Lung (tissue), 12 donors: Measurements from ENCODE around the gene NCAM1. TPM values are rescaled to one million over a fixed set of nuclear protein-coding genes. Genes with fewer than 3 reads are reported as not detected.
A peak's percentile ranks its signal among the peaks of the same experiment; 100 is the strongest.

ENCODE experiments used
- ATAC-seq: fragments of 200-7000 bp; cut with Tn5 transposase; one replicate; pipeline ENCODE4 v1.9.1; 2020; ENCODE audit warnings: moderate number of reproducible peaks; ENCODE audit not compliant: insufficient read depth, low FRiP score
- DNase-seq, 3 donors: peaks; one replicate each; pipeline ENCODE4 v3.0.0-alpha.2; 2013 to 2017
- H3K27ac ChIP-seq, 2 donors: one replicate each; pipeline ENCODE4 v1.5.1; 2013; ENCODE audit warnings: mild to moderate bottlenecking in 2 of 2, moderate library complexity in 2 of 2, control low read depth in 1 of 2, inconsistent platforms in 1 of 2, low read depth in 1 of 2, low read length in 1 of 2
- H3K27me3 ChIP-seq, 3 donors: one replicate each; pipeline ENCODE4 v1.5.1; 2013; ENCODE audit warnings: low read length in 2 of 3; ENCODE audit not compliant: control insufficient read depth in 3 of 3, insufficient read depth in 3 of 3
- H3K36me3 ChIP-seq, 4 donors: one replicate each; pipeline ENCODE4 v1.5.1; 2013; ENCODE audit warnings: low read length in 4 of 4, mild to moderate bottlenecking in 1 of 4, moderate library complexity in 1 of 4; ENCODE audit not compliant: control insufficient read depth in 4 of 4, insufficient read depth in 4 of 4
- H3K4me1 ChIP-seq, 5 donors: one replicate each; pipeline ENCODE4 v1.5.1; 2013; ENCODE audit warnings: low read length in 5 of 5, mild to moderate bottlenecking in 2 of 5, moderate library complexity in 1 of 5; ENCODE audit not compliant: control insufficient read depth in 5 of 5, insufficient read depth in 5 of 5
- H3K4me3 ChIP-seq: one replicate; pipeline ENCODE4 v1.5.1; 2013; ENCODE audit warnings: mild to moderate bottlenecking, control low read depth, moderate library complexity
- H3K9ac ChIP-seq, 2 donors: one replicate each; pipeline ENCODE4 v1.5.1; 2013; ENCODE audit warnings: low read length in 2 of 2, control low read depth in 1 of 2; ENCODE audit not compliant: insufficient read depth in 1 of 2
- H3K9me3 ChIP-seq, 4 donors: one replicate each; pipeline ENCODE4 v1.5.1; 2013; ENCODE audit warnings: low read length in 3 of 4, mild to moderate bottlenecking in 1 of 4, moderate library complexity in 1 of 4; ENCODE audit not compliant: control insufficient read depth in 4 of 4, insufficient read depth in 3 of 4
- CTCF ChIP-seq: IDR thresholded peaks from 2 replicates; pipeline ENCODE4 v1.5.1; 2012; ENCODE audit warnings: mild to moderate bottlenecking; ENCODE audit errors: control extremely low read depth, extremely low read depth
- WGBS, 2 donors: extraction: QIAGEN DNeasy Blood & Tissue Kit; methylation state at CpG; one replicate each; pipeline ENCODE4 v1.1.7; 2013; 5-methylcytosine and 5-hydroxymethylcytosine counted together
- polyA plus RNA-seq, 2 donors: library from polyadenylated mRNA; stranded (reverse); fragments of 200-250 nt; gene quantifications; one replicate each; pipeline ENCODE4 v1.2.1, GENCODE V29; 2013
- total RNA-seq, 2 donors: library from RNA; depleted of rRNA in 1 of 2; stranded (reverse); fragments of >200 nt in 1 of 2; gene quantifications; one replicate each; pipeline ENCODE4 v1.2.1, GENCODE V29; 2014 to 2021
- donor health status: control.
- donor health status: control.
- donor health status: Bipolar disorder and iron deficiency.
- donor health status: healthy.
- donor health status: DM: yes; HTN: yes; CAD: no.

The NCAM1 gene
- total and polyA plus RNA-seq, 4 donors = 0.28 to 36.5 (median 2.4) TPM

GRCh38 chr11:113286509-113287497 is 325.6 kb downstream of the NCAM1 start:
- Histone ChIP-seq H3K27me3 (no peaks in the 10 kb centered on the region), H3K27ac (no peak overlapping the region), H3K36me3 (no peaks in the 10 kb centered on the region), H3K4me1 (peaks cover 0 to 13% (median 0%) of the 10 kb centered on the region in 5 donors), H3K9me3 (peaks cover 0 to 2% (median 0%) of the 10 kb centered on the region in 4 donors), H3K9ac (no peak overlapping the region), H3K4me3 (no peak overlapping the region)
- 80 to 83% methylated on average over 11 of the region's 11 CpGs for WGBS, 2 donors
- peak in 2 of 3 donors; percentile 21 to 41 for DNase-seq
- TF ChIP-seq CTCF = no peak
- no peak for ATAC-seq

GRCh38 chr11:113287801-113288200 is 326.6 kb downstream of the NCAM1 start:
- no peak for ATAC-seq
- TF ChIP-seq CTCF = no peak
- peak; percentile 32 to 72 (median 65) for DNase-seq

GRCh38 chr11:113288286-113288863 is 327.2 kb downstream of the NCAM1 start:
- Histone ChIP-seq H3K27ac (no peak overlapping the region), H3K27me3 (no peaks in the 10 kb centered on the region), H3K9ac (no peak overlapping the region), H3K4me3 (no peak overlapping the region), H3K4me1 (peaks cover 0 to 13% (median 0%) of the 10 kb centered on the region in 5 donors), H3K9me3 (peaks cover 0 to 2% (median 0%) of the 10 kb centered on the region in 4 donors), H3K36me3 (no peaks in the 10 kb centered on the region)
- WGBS, 2 donors = 68 to 88% methylated on average over 6 of the region's 6 CpGs
- peak in 1 of 3 donors; percentile 2 for DNase-seq
- ATAC-seq = no peak
- no peak for TF ChIP-seq CTCF

More at GRCh38 chr11:113287801-113288200, 326.6 kb downstream of the NCAM1 start:
- Histone ChIP-seq H3K4me1 (peaks cover 0 to 13% (median 0%) of the 10 kb centered on the region in 5 donors), H3K27me3 (no peaks in the 10 kb centered on the region), H3K27ac (no peak overlapping the region), H3K36me3 (no peaks in the 10 kb centered on the region), H3K9ac (no peak overlapping the region), H3K4me3 (no peak overlapping the region), H3K9me3 (peaks cover 0 to 2% (median 0%) of the 10 kb centered on the region in 4 donors)
- 45 to 71% methylated on average over 3 of the region's 3 CpGs for WGBS, 2 donors
